ENCODE measurements around the gene RFPL1.

GRCh38 chr22:29479417-29480261, 41.3 kb downstream of the RFPL1 start, which contains the start of gene NEFH:
- TF ChIP-seq POLR2AphosphoS5 (IDR thresholded peaks at IDR 0.05) = no peak
- no peak for TF ChIP-seq CTCF (IDR thresholded peaks at IDR 0.05)
- no peak for TF ChIP-seq POLR2A (IDR thresholded peaks at IDR 0.05)
